ENCODE data around the gene PLCB1.

GRCh38 chr20:8536262-8536618 lies 404.2 kb downstream of the PLCB1 start:
- TF ChIP-seq, protein P1, sequence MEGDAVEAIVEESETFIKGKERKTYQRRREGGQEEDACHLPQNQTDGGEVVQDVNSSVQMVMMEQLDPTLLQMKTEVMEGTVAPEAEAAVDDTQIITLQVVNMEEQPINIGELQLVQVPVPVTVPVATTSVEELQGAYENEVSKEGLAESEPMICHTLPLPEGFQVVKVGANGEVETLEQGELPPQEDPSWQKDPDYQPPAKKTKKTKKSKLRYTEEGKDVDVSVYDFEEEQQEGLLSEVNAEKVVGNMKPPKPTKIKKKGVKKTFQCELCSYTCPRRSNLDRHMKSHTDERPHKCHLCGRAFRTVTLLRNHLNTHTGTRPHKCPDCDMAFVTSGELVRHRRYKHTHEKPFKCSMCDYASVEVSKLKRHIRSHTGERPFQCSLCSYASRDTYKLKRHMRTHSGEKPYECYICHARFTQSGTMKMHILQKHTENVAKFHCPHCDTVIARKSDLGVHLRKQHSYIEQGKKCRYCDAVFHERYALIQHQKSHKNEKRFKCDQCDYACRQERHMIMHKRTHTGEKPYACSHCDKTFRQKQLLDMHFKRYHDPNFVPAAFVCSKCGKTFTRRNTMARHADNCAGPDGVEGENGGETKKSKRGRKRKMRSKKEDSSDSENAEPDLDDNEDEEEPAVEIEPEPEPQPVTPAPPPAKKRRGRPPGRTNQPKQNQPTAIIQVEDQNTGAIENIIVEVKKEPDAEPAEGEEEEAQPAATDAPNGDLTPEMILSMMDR (IDR thresholded peaks at IDR 0.05; ENCODE audit: borderline replicate concordance, extremely low read depth, low read length, poor library complexity, severe bottlenecking): no peak
- no peak for TF ChIP-seq EZH2 (IDR thresholded peaks at IDR 0.05; ENCODE audit: borderline replicate concordance, low read depth, low read length, severe bottlenecking)
